DOHH2 (cell line): ENCODE results near the gene CYBA.

Source experiments
- CTCF ChIP-seq: fragments of 200-600 bp; sonication (generic); IDR thresholded peaks from one replicate; pipeline ENCODE4 v1.5.1; 2014; ENCODE audit warnings: antibody characterized with exemption, mild to moderate bottlenecking, low read depth, low read length; ENCODE audit not compliant: poor library complexity, severe bottlenecking
- EZH2phosphoT487 ChIP-seq: fragments of 200-600 bp; sonication (generic); IDR thresholded peaks from 2 replicates; pipeline ENCODE4 v1.6.1; 2017; ENCODE audit warnings: borderline replicate concordance, mild to moderate bottlenecking, antibody characterized with exemption, low read length, moderate library complexity, mixed read lengths

GRCh38 chr16:88596483-88596882, 54.4 kb downstream of the CYBA start:
- TF ChIP-seq CTCF (no peak), EZH2phosphoT487 (no peak)
